OCI-LY7 (cell line): ENCODE results near the gene CXCL8. TPM values are rescaled to one million over a fixed set of nuclear protein-coding genes. Genes with fewer than 3 reads are reported as not detected.

ENCODE experiments used
- BruUV-seq: library from RNA; stranded (reverse); fragments of 400-500 nt; replicated peaks from 2 replicates; lab custom pipeline; 2021; lab: Mats Ljungman, UMichigan
- CTCF ChIA-PET: fragments of 300-600 bp; sonication (Branson Sonifier 250); formaldehyde crosslinking; loops from one replicate; lab custom pipeline; 2022; ENCODE audit warnings: antibody characterized with exemption; ENCODE audit not compliant: unreplicated experiment; lab: Charles Lee
- POLR2A ChIA-PET: fragments of 300-600 bp; sonication (Branson Sonifier 250); formaldehyde crosslinking; loops from one replicate; lab custom pipeline; 2022; ENCODE audit warnings: antibody characterized with exemption; lab: Charles Lee
- DNase-seq: peaks from one replicate; pipeline ENCODE4 v3.0.0-alpha.2; 2015; ENCODE audit warnings: low spot score
- H2AFZ ChIP-seq: fragments of 200-600 bp; sonication (generic), shearing (Covaris generic); 2 replicates; pipeline ENCODE4 v1.6.1; 2014; ENCODE audit warnings: mild to moderate bottlenecking, antibody characterized with exemption, low read length, moderate library complexity
- H3K27ac ChIP-seq: fragments of 200-600 bp; sonication (generic); 2 replicates; pipeline ENCODE4 v1.5.1; 2014; ENCODE audit warnings: mixed run types, low read depth, mild to moderate bottlenecking, moderate library complexity, low read length, inconsistent platforms; ENCODE audit not compliant: poor library complexity, severe bottlenecking
- H3K36me3 ChIP-seq: fragments of 200-600 bp; sonication (generic); 2 replicates; pipeline ENCODE4 v1.6.1; 2014; ENCODE audit warnings: mild to moderate bottlenecking, antibody characterized with exemption, low read length, moderate library complexity, mixed read lengths; ENCODE audit not compliant: insufficient read depth
- H3K4me1 ChIP-seq: fragments of 200-600 bp; sonication (generic); 2 replicates; pipeline ENCODE4 v1.5.1; 2014; ENCODE audit warnings: mild to moderate bottlenecking, low read length; ENCODE audit not compliant: insufficient read depth, poor library complexity, severe bottlenecking
- H3K4me2 ChIP-seq: fragments of 200-600 bp; sonication (generic); 2 replicates; pipeline ENCODE4 v1.6.1; 2014; ENCODE audit warnings: mild to moderate bottlenecking, low read length
- H3K4me3 ChIP-seq: fragments of 200-600 bp; sonication (generic); 2 replicates; pipeline ENCODE4 v1.5.1; 2014; ENCODE audit warnings: mild to moderate bottlenecking, low read depth, low read length; ENCODE audit not compliant: poor library complexity, severe bottlenecking
- H3K79me2 ChIP-seq: fragments of 200-600 bp; sonication (generic); 2 replicates; pipeline ENCODE4 v1.6.1; 2016; ENCODE audit warnings: low read depth, mild to moderate bottlenecking, low read length, moderate library complexity, mixed read lengths; ENCODE audit not compliant: insufficient read depth
- H3K9me2 ChIP-seq: fragments of 200-600 bp; sonication (generic); 2 replicates; pipeline ENCODE4 v1.6.1; 2016; ENCODE audit warnings: mild to moderate bottlenecking, low read length, mixed read lengths; ENCODE audit not compliant: insufficient read depth
- H3K9me3 ChIP-seq: fragments of 200-600 bp; sonication (generic); 2 replicates; pipeline ENCODE4 v1.6.1; 2014; ENCODE audit warnings: mild to moderate bottlenecking, mixed run types, low read length, mixed read lengths
- H4K20me1 ChIP-seq: fragments of 200-600 bp; sonication (generic); 2 replicates; pipeline ENCODE4 v1.6.1; 2014; ENCODE audit warnings: mild to moderate bottlenecking, antibody characterized with exemption, low read length, moderate library complexity, mixed read lengths; ENCODE audit not compliant: insufficient read depth
- CTCF ChIP-seq: fragments of 200-600 bp; sonication (generic); conservative IDR thresholded peaks from 2 replicates; pipeline ENCODE4 v1.5.1; 2014; ENCODE audit warnings: mild to moderate bottlenecking, antibody characterized with exemption, low read length, moderate library complexity, mixed read lengths
- EZH2phosphoT487 ChIP-seq: fragments of 200-600 bp; sonication (generic); IDR thresholded peaks from 2 replicates; pipeline ENCODE4 v1.6.1; 2018; ENCODE audit warnings: low read depth, borderline replicate concordance, mild to moderate bottlenecking, mixed run types, antibody characterized with exemption, low read length, moderate library complexity, mixed read lengths
- intact Hi-C: fragments of 100-400 bp; cut with micrococcal nuclease; formaldehyde crosslinking; loops from one replicate; pipeline ENCODE4 v1.10.0; 2022; ENCODE audit not compliant: unreplicated experiment
- total RNA-seq, 2 experiments: library from RNA; depleted of rRNA in 1 of 2; stranded (reverse); fragments of >200 nt in 1 of 2; shearing (Covaris generic) in 1 of 2; gene quantifications; 2 replicates each; pipeline ENCODE4 v1.2.3, GENCODE V29; 2014 to 2022

CXCL8 gene
- total RNA-seq, 2 experiments from 2014 or later, result not detected

- Histone ChIP-seq H3K9me3 (no peaks in the 10 kb centered on the region), H3K36me3 (no peaks in the 10 kb centered on the region), H3K4me2 (no peak overlapping the region), H3K27ac (no peak overlapping the region), H3K4me1 (no peaks in the 10 kb centered on the region), H3K79me2 (no peaks in the 10 kb centered on the region), H4K20me1 (no peaks in the 10 kb centered on the region), H2AFZ (no peak overlapping the region), H3K9me2 (no peaks in the 10 kb centered on the region), H3K4me3 (no peak overlapping the region)
- TF ChIP-seq CTCF, result no peak
- no peak for TF ChIP-seq EZH2phosphoT487
- CTCF ChIA-PET, result no interaction called here
- POLR2A ChIA-PET, result interaction anchor here (0.7 to 1.0 kb wide), 2 partner anchors 10 to 269 kb away, joined by 3 read pairs; no protein-coding TSS in a partner anchor
- no TSS peak for BruUV-seq
- DNase-seq, result no peak
- intact Hi-C loops, result no loop called here
Measured at GRCh38 chr4:73741031-73741749, 821 bp downstream of the CXCL8 start.

DNA sequence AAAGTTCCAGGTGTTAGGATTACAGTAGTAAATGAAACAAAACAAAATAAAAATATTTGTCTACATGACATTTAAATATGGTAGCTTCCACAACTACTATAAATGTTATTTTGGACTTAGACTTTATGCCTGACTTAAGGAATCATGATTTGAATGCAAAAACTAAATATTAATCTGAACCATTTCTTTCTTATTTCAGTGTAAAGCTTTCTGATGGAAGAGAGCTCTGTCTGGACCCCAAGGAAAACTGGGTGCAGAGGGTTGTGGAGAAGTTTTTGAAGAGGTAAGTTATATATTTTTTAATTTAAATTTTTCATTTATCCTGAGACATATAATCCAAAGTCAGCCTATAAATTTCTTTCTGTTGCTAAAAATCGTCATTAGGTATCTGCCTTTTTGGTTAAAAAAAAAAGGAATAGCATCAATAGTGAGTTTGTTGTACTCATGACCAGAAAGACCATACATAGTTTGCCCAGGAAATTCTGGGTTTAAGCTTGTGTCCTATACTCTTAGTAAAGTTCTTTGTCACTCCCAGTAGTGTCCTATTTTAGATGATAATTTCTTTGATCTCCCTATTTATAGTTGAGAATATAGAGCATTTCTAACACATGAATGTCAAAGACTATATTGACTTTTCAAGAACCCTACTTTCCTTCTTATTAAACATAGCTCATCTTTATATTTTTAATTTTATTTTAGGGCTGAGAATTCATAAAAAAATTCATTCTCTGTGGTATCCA, 1.6 kb downstream of the CXCL8 start:
- Histone ChIP-seq H3K27ac (no peak overlapping the region), H3K36me3 (no peaks in the 10 kb centered on the region), H4K20me1 (no peaks in the 10 kb centered on the region), H3K79me2 (no peaks in the 10 kb centered on the region), H3K4me2 (no peak overlapping the region), H3K4me3 (no peak overlapping the region), H3K9me2 (no peaks in the 10 kb centered on the region), H3K4me1 (no peaks in the 10 kb centered on the region), H3K9me3 (no peaks in the 10 kb centered on the region), H2AFZ (no peak overlapping the region)
- POLR2A ChIA-PET, result interaction anchor here (0.6 to 1.0 kb wide), 4 partner anchors 21 to 268 kb away, joined by 3 to 5 read pairs (median 3); no protein-coding TSS in a partner anchor
- no peak for DNase-seq
- CTCF ChIA-PET, result no interaction called here
- intact Hi-C loops, result no loop called here
- TF ChIP-seq CTCF (no peak), EZH2phosphoT487 (no peak)
- no TSS peak for BruUV-seq
